GM19468 (cell line): Measurements from ENCODE around the gene MYB.
"Not testable (repeated sequence)": the region's sequence is repeated elsewhere in the genome, so short reads cannot be mapped to it uniquely, and the experiment has no call there.

Source experiments
- ATAC-seq: cut with Tn5 transposase; IDR thresholded peaks from one replicate; pipeline ENCODE4 v1.9.1; 2021; ENCODE audit warnings: mild to moderate bottlenecking, moderate library complexity, moderate number of reproducible peaks; ENCODE audit not compliant: unreplicated experiment; ENCODE audit errors: extremely low read depth

The MYB gene

DNA sequence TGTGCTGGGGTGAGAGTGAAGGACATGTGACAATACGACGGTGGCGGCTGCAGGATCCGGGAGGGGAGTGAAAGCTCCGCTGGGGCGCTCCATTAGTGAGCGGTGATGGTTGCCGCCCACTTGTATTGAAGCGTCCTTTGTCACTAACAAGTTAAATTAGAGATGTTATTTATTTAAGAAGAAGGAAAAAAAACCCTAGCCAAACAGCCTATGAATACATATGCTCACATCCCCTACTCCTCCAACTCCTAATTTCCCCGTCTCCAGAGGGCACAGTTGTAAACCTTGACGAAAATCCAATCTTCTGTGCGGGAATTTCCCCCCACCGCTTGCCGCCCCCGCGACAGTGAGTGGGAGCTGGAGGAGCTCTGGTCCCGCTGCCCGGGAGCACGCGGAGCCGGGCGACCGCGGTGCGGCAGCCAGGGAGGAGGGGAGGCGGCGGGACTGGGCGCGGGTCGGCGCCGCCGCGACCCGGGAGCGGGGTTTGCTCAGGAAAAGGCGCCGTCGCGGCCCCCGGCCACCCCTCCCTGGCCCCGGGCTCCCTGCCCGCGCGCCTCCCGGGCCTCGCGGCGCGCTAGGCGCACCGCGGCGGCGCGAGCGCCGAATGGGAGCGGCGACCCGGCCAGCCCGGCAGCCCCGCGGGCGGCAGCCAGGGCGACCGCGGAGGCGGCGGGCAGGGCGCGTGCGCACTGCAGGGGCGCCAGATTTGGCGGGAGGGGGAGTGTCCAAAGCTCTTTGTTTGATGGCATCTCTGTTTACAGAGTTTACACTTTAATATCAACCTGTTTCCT is at the start of gene MYB:
MYB (plus strand) TSS at position 767 of the 791 bp plus-strand sequence. CDS start 206 bp downstream, outside the sequence.
- no peak for ATAC-seq

DNA sequence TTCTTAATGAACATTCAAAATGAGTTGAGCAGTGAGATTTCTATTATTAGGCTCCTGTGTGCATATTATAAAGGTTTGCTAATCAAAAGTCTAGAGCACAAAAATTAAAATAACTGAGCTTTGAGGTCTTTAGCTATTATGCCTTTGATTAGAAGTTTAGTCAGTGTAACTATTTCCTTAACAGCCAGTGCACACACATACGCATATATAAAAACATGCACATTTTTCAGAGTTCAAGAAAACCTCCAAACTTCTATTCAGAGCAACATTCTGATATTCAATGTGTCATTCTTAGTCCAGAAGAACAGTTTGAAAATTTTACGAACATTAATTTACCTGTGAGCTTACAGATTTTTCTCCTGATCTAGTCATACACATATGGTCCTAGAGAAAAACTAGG is 48.3 kb upstream of the MYB start:
- ATAC-seq, result no peak

DNA sequence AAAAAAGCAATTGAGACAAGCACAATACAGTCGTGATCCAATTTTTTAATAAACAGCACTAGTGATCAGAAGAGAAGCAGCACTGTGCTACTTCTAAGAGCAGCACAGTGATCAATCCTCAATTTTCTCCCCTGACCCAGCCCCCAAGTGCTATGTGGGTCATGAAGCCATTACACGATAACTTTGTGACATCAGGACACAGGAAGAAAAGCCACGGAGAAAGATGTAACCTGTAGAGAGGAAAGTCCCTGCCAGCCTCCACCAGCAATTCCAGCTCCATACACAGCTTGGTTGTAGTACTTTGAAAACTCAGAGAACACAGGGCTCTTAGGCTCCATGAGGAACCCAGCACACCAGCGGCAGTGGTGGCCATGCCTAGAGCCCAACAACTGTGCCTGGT is 45.3 kb upstream of the MYB start:
- ATAC-seq, result no peak

DNA sequence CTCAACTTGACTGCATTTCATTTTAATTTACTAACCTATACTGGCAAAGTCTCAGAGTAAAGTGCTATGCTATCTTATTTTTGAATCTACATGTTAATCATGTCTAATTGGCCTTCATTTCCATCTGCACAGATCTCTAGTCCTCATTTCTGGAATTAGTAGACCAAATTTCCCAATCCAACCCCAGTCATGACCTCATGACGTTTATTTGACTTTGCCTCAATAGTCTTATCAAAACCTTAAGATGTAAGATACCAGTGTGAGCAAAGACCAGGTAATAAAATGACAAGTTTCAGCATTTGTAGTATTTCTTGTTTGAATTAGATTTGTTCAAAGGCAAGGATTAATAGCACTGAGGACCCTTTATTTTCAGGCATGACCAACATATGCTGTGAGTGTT is 43.3 kb upstream of the MYB start:
- no peak for ATAC-seq

DNA sequence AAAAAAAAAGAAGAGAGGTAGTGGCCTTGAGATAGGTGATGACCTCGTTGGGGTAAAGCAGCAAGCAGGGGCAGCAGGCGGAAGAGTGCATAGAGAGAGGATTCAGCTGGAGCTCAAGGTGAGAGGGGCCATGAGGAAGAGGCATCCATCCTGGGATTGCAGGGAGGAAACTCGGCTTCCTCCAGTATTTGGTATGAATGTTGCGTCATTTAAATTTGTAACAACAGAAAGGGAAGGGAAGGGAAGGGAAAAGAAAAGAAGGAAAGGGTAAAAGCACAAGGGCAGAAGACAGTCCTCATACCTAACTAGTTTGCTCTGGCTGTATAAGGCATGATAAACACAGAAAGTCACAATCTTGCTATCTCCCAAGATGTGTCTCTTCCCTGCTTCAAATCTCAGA is 39.9 kb upstream of the MYB start:
- no peak for ATAC-seq

DNA sequence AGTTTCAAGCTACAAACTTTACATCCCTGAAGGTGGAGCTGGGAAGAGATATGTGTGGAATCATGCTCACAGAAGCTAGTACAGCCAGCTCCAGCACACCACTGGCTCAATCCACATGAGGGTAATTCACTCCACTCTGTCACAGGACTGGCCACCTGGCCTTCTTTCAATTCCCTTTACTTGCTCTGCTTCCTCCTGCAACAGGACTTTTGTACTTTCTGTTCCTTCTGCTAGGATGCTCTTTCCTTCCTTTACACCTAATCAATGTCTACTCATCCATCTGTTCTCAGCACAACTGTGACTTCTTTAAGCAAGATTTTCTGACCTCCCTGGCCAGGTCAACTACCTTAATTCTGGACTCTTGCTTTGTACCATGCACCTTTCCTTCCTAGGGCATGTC is 39.4 kb upstream of the MYB start:
- ATAC-seq, result no peak

DNA sequence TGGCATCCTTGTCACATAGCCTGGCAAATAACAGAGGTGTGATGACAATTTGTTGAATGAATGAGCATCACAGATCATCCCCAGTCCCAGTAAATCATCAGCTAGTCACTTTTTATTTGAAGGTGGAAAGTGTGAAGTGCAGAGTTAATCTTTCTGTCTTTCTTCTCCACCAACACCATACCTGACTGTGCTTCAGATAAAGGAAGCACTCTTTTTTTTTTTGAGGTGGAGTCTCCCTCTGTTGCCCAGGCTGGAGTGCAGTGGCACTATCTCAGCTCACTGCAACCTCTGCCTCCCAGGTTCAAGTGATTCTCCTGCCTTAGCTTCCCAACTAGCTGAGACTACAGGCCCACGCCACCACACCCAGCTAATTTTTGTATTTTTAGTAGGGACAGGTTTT is 38.9 kb upstream of the MYB start:
- not testable (repeated sequence) for ATAC-seq

DNA sequence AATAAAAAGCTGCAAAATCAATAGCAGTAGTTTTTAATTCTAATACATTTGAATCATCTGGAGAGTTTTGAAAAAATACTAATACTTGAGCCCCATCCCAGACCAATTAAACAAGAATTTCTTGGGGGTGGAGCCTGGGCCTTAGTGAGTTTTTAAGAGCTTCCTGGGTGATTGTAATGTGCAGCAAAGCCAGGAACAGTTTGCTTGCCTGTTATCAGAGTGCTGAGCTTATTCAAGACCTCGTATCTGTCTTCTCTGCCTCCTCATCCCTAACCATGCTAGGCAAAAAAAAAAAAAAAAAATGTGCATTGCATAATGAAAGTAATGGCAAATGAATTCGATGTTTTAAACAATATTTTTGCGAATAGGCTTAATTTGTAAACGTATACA is 36.4 kb upstream of the MYB start:
- ATAC-seq, result no peak

DNA sequence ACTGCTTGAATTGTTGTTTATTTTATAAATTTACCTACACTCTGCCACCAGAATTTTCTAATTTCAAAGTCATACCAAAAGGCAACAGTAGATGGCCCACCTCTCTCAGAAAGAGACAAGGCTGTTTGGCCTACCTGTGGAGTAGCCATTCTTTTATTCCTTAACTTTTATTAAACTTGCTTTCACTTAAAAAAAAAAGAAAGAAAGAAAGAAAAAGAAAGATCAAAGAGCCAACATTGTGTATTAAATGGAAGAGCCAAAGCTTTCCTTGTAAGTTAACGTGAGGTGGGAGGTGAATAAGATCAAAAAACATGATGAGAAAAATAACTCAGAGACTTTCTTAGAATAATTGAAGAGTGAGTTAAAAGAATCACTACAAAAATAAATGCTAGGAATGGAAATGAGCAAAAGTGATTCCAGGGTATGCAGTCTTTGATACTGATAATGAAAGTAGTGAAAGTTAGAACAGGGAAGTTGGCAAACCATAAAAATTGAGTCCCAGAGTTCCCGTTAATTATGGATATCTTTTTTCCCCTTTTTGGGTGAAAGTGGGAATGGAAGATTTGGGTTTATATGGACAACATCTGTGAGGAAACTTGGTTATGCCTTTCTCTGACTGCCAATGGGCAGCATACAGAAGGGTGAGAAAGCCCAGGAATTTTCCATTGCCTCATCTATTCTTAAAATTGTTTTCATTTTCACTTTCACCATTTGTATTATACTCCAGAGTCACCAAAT is 35.9 kb upstream of the MYB start:
- no peak for ATAC-seq

DNA sequence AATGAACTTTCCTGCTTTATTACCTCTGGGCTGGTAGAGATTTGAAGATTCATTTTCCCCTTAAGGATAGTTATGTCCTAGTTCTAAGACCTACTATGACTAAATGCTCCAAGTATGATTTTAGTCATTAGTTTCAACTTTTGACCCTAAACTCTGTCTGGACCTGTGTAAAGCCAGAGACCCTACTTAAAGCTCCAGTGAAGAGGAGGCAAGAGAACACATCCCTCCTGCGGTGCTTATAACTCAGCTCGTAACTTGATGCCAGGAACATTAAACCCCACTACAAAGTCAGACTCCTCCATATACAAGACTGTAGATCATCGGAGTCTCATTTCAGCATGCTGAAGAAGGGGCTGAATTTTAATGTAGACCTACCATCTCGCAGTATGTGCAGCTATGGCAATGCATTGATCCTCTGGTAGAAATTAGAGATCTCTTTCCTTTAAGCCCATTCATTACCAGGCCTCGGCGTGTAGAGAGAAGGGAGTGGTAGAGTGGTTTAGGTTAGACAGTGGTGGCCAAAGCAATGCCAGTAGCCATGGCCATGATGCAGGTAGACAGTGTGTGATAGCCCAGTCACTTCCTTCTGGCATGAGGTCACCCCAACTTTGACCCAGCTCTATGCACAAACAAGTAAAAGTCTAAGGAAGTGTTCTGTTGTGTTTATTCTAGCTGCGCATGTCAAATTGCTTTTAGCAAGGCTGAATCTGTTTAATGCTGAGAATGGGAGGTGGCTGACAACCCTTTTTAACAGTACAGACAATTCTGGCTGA is 34.8 kb upstream of the MYB start:
- ATAC-seq, result no peak

DNA sequence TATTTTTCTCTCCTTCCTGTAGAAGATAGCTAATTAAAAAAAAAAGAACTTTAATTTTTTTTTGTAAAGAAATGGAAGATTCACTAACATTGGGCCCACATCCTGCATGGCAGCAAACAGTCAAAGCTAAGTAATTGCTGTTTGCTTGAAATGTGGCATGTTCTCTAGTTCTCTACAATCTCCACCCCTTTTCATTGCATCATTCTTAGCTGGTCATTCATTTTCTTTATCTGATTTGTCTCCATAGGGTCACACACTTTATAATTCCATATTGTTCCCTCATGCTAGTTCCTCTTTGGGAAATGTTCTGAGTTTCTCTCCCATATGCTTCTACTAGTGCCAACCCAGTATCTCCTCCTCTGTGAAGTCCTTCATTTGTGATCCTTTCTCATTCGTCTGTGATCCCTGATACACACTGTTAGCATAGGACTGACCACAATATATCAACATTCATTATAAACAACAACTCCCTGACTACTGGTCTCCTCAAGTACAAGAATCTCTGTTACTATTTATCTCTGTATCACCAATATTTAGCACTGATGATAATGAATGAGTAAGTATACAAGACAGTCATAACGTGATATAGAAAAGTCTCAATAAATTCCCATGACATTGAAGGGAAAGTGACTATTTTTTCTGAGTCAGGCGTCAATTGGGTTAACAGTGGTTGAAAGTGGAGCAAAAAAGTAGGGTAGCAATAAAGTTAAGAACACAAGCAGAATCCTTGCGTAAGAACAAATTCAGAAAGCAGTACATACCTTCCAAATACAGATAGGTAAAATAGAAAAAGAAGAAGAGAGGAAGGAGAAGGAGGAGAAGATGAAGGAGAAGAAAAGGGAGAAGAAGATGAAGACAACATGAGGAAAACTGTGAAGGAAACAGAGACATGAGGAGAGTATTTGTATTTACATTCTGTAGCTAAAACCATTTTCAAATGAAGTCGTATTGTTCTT is 33.2 kb upstream of the MYB start:
- ATAC-seq, result no peak

DNA sequence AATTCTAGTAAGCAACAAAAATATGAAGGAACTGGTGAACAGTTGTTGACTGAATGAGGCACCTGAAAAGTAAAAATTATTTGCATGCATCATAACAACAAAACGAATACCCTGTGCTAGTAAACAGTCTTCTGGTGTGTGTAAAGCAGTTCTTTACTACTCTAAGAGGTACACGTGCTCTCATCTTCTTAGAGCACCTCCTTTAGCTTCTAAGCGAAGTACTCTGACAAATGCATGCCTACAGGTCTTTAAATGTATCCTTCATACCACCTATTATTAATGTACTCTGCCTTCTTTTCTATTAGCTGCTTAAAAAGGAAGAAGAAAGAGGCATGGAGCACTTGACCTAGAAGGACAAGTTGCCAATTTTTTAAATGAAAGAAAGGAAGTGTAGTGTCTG is 32.2 kb upstream of the MYB start:
- ATAC-seq, result no peak

DNA sequence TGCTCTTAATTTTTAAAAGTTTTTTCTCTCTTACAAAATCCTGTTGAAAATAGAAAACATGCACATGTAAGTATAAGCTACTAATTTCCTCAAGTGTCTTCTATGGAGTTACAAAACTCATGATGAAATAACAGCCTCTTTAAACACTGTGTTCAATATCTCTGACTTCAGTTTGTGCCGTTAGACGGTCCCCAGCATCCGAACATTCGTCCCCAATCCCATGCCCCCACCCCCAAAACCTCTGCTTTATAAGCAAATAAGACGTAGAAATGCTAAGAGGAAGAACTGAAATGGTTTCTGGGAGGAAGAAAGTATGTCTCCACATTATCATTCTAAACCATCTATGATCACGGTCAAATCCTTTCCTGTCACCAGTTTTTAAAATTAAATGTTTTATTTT is 31.7 kb upstream of the MYB start:
- no peak for ATAC-seq

DNA sequence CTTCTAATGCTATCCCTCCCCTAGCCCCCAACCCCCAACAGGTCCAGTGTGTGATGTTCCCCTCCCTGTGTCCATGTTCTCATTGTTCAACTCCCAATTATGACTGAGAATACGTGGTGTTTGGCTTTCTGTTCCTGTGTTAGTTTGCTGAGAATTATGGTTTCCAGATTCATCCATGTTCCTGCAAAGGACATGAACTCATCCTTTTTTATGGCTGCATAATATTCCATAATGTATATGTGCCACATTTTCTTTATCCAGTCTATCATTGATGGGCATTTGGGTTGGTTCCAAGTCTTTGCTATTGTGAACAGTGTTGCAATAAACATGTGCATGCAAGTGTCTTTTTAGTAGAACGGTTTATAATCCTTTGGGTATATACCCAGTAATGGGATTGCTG is 30.6 kb upstream of the MYB start:
- not testable (repeated sequence) for ATAC-seq

DNA sequence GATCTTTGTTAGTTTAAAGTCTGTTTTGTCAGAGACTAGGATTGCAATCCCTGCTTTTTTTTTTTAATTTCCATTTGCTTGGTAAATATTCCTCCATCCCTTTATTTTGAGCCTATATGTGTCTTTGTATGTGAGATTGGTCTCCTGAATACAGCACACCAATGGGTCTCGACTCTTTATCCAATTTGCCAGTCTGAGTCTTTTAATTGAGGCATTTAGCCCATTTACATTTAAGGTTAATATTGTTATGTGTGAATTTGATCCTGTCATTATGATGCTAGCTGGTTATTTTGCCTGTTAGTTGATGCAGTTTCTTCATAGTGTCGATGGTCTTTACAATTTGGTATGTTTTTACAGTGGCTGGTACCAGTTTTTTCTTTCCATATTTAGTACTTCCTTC is 27.0 kb upstream of the MYB start:
- ATAC-seq, result not testable (repeated sequence)

DNA sequence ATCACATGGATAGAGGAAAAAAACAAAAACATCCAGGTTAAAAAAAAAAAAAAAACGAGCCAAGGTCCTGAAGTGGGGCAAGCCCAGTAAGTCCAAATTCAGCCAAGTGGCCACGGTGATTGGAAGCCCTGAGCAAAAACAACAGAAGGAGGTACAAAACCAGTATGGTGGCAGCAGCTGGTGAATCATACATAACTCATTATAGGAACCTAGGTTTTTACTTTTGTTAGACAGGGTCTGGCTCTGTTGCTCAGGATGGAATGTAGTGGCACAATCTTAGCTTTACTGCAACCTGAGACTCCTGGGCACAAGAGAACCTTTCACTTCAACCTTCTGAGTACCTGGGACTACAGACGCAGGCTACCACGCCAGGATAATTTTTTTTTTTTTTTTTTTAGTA is 22.7 kb upstream of the MYB start:
- ATAC-seq, result no peak

DNA sequence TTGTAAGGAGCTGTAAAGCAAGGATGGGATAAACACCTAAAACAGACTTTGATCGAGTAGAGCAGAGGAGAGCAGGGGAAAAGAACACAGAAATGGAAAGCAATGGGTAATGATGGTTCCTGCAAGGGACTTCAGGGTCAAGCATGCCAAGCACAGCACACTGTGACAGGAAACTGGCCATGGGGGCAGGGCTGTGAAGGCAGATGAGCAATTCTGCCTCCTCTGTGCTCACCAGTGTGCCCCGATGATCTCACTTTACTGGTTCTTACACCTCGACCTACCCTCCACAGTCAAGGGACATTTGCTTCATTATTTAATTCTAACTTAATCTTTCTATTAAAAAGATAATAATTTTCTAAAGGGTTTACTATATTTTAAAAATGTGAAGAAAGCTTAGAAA is 21.6 kb upstream of the MYB start:
- no peak for ATAC-seq

DNA sequence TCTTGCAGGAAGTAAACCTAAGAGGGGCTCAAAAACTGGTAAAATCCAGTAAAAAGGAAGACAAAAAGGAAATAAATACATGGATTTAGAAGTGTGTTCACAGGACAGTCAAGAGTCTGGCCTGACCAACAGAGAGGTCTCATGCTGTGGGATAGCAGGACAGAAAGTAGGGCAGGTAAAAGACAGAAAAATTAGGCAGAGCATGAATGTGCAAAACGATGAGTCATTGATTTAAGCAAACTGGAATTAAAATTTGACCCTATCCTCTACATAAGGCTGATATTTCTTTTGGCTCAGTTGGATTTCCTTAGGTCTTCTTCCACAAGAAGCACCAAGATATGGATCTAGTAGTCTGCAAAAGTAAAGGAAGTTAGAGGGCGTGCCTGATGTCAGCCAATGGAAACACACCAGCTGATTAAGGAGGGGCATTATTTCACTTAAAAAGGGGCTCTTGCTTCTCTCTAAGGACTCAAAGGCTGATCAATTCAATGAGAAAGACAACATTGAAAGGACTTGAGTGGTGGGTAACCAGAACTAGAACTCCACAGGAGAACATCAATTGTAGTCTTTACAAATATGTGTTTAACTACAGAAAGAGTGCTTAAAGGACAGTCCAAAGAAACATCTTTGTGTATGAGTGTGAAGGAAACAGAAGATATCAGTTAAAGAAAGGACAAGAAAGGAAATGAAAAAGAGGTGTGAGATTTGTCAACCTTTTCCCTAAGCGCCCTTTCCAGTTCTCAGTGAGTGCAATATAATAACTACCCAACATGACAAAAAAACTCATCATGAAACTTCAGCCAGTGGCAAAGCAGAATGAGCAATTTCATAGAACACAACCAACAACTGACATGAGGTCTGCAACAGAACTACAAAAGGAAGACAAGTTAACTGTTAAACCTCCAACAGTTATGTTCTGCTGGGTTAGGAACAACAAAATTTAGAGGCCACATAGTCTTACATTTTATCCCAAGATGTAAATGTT is 19.4 kb upstream of the MYB start:
- no peak for ATAC-seq
